ENCODE results near the gene KCNK1.

KCNK1 gene

DNA sequence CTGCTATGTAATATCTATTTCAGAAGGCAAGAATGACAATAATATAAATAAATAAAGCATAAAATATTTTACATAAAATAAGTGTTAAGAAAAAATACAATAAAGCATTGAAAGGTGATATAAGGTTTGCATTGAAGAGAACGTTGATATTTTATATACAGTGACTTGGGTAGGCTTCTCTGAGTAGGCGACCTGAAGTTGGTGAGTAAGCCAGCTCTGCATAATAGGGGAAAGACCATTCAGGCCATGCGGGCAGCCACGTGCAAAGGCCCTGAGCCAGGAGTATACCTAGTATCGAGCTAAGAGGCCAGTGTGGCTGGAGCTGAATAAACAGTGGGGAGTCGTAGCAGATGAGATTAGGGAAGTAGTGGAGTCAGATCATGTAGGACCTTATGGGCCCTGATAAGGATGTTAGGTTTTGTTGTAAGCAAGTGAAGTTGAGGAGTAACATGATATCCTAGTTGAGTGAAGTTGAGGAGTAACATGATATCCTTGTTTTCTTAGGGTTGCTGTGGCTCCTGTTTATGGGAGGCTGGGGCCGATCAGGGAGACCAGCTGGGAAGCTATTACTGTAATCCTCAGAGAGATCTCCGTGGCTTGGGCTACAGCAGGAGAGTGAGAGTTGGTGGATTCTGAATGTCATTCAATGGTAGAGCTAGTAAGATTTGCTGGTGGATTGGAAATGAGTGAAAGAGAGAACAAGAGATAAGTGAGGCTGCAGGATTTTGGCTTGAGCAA, 22.0 kb downstream of the KCNK1 start:
- no peak for DNase-seq (ENCODE audit: low read depth in 1 of 2, low spot score in 1 of 2)

DNA sequence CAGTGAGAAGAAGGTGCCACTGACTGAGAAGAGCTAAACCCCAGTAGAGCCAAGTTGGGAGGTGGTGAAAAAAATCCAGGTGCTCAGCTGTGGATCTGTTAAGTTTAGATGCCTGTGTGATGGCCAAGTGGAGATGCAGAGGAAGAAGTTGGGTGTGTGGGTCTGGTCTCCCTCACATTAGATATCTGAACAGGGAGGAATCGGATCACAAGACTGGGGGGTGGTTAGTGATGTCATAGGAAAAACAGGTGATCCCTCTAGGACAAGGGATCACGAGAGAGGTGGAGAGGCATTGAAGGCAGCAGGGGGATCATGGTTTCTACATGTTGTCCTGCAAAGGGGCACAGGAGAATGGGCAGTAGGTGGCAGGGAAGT, 22.6 kb downstream of the KCNK1 start:
- DNase-seq (ENCODE audit: low read depth in 1 of 2, low spot score in 1 of 2): no peak

DNA sequence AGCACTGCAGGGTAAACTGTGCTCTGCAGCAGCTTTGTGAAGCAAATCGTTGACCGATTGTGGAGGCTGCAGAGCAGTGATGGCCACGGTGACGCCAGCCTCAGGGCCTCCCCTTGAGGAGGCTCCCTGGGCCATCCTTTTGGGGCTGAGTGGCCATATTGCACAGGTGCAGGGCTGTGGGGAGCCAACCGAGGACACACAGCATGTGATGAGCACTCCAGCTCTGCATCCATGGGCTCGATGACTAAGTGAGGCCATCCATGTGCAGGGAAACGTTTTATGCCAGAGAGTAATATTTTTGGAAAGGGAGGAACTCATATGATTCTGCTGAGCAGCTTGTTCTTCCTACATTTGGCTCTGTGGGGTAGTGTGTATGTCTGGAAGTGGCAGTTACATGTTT, 24.6 kb downstream of the KCNK1 start:
- DNase-seq (ENCODE audit: low read depth in 1 of 2, low spot score in 1 of 2): no peak

DNA sequence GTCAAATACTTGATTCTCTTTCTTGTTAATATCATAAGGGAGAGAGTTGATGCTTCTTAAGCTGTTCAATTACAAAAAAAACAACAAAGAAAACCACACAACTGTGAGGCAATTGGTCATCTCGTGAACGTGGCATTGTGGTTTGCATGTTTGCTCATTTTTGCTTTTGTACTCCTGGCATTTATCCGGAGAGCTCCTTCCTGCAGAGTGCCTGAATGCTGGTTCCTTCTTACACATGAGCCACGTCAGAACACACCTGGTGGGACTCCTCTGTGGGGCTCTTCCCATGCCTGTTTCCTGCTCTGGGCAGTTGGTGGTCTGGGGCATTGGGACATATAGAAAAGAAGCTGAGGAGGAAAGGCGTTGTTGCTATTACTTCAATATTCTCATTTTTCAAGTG, 25.7 kb downstream of the KCNK1 start:
- no peak for DNase-seq (ENCODE audit: low read depth in 1 of 2, low spot score in 1 of 2)

DNA sequence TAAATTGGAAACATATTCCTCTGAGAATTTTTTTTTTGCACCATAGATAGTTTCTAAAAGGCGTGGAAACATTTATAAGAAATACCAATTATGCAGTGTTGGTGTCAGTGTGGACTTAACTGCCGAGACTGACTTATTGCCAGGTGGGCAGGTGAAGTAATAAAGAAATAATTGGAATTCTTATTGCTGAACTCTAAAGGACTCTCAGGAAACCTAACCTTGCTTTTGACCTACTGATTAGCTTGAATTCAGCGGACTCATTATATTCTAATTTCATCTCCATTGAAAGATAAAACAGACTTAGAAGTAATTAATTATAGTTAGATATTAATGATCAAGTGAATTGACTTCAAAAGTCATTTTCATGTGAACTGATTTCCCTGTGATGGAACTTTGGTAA, 26.3 kb downstream of the KCNK1 start:
- no peak for DNase-seq (ENCODE audit: low read depth in 1 of 2, low spot score in 1 of 2)

DNA sequence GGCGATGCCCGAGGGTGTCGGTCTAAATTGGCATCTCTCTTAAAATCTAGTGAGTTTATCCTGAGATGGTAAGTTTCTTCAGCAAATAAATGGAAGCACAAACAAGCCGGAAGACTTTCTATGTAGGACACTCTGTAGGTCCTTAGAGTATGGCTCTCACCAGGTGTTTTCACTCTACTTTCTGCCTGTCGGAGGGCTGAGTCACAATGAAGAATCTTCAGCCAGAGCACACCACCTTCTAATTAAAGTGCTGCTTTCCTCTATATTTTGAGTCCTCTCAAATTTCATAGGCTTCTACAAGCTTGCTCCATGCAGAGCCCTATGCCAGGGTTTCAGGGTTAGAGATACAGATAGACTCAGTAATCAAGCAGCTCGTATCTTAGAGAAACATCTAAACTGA, 27.1 kb downstream of the KCNK1 start:
- no peak for DNase-seq (ENCODE audit: low read depth in 1 of 2, low spot score in 1 of 2)

DNA sequence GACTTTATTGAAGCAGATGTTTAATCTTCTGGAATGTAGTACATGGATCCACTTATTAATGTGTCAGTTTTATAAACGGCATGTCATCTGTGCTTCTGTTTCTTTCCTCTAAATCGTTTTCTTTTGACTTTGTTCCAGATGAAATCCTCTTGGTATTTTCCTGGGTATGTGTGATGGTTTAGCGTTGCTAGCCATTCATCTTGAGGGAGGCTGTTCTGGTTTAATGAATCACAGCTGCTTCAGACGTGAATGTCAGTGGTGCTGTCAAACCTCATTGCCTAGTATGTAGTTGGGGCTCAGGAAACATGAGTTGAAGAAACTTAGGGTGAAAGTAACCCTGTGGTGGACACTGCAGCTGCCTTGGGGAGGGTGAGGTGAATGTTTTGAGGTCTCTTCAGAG, 33.2 kb downstream of the KCNK1 start:
- DNase-seq (ENCODE audit: low read depth in 1 of 2, low spot score in 1 of 2): no peak

DNA sequence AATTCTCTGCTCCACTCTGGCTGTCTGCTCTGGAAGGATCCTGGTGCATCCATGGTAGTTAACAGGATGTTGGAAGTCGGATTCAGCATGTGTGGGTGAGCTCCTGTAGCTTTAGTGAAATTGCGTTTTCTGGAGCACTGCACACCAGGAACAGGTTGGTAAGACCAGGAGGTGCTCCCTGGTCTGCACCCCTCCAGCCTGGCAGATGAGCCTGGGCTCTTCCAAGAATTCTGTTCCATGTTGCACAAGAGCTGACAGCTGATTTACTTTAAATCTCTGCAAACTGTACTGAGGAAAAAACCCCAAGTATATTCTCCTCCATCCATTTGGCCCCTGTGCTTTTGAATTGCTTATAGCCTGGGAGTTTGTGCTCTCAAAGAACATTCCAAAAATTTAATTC, 33.7 kb downstream of the KCNK1 start:
- no peak for DNase-seq (ENCODE audit: low read depth in 1 of 2, low spot score in 1 of 2)

DNA sequence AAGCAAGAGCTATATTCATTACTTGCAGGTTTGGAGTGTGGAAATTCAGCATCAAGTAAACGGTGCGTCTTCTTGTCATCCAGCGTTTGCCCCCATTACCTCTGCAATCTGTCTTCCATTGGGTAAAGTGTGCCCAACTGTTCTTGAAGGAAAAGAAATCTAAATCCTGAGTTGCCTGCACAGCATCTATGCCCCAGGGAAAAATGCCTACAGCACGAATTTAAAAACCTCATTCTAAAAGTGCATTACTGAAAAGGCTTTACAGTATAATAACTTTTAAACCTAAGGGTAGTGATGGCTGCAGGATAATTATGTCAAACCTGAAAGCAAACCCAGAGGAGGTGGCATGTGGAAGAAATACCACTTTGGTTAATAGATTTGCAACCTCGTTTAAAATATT, 37.2 kb downstream of the KCNK1 start:
- DNase-seq (ENCODE audit: low read depth in 1 of 2, low spot score in 1 of 2): no peak

DNA sequence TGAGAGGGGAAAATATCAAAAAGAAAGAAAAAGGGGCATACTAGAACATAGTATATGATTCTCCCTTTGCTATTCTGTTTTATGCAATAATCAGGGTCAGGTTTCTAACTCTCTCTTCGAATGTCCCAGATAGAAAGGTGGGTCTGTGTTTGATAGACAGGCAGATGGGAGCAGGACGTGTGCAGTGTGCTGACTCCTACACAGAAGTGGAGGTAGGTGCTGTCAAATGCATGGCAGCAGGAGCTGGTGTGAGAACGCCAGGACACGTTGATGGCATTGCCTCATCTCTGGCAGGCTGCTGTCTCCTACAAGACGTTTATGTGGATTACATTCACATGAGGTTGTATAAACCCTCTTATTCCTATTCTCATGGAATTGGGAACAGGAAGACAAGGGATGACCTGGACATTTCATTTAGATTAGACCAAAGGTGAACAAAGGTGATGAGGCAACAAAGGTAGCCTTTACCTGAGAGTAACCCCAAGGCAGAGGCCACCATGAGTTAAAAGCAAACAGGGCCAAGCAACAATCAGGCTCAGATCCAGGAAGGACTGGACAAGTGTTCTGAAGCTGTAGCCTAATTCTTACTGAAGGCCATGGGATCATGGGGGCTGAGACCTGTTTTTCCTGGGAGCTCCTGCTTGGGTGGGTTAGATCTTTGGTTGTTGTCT, 37.8 kb downstream of the KCNK1 start:
- DNase-seq (ENCODE audit: low read depth in 1 of 2, low spot score in 1 of 2): no peak

DNA sequence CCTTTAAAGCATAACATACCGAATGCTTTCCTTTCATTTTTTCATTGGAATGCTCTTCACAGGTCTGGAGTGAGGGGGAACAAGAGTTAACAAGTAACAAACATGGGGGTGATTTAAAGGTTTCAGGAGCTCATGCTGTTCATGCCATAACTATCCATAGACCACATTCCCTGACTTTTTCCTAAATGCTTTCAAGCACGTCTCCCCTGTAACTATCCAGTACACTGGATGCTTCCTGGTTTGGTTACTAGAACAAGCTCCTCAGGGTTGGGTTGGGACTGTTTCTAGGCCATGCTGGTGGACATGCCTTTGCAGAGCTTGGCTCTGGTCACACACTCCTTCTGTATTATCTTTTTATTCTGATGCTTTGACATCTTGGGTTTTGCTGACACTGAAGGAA, 38.6 kb downstream of the KCNK1 start:
- DNase-seq (ENCODE audit: low read depth in 1 of 2, low spot score in 1 of 2): no peak

DNA sequence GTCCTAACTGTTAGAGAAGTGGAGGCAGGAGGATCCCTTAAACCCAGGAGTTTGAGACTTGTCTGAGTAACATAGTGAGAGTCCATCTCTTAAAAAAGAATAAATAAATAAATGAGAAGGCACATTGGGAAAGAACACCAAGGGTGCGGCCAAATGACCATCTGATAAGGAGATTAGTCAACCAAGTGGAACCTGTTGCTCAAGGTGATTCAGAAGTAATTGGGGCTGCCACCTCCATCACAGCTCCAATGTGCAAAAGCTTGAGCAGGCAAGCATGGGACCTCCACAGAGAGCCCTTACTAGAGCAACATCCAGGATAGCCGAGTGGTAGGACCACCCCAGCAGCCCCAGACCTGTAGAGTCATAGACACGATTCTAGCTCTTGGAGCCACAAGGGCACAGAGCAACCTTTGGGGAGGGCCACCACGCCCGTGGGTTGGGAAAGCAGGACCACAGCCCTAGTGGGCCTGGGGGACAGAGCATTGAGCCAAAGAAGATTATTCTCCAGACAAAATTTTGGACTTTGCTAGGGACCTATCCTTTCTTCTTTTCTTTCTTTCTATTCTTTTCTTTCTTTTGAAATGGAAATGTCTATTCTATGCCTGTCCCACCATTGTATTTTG, 40.9 kb downstream of the KCNK1 start:
- DNase-seq (ENCODE audit: low read depth in 1 of 2, low spot score in 1 of 2): no peak

DNA sequence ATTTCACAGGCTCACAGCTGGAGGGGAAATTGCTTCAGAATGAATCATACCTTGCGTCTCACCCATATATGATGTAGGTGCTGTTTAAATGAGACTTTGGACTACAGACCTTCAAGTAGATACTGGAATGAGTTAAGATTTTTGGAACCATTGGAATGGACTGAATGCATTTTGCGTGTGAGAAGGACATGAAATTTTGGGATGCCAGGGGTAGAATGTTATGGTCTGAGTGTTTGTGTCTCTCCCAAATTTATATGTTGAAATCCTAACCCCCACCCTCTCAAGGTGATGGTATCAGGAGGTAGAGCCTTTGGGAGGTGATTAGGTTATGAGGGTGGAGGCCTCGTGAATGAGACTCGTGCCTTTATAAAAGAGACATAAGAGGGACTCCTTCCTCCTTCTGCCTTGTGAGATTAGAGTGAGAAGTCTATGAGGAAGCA, 41.4 kb downstream of the KCNK1 start:
- no peak for DNase-seq (ENCODE audit: low read depth in 1 of 2, low spot score in 1 of 2)

DNA sequence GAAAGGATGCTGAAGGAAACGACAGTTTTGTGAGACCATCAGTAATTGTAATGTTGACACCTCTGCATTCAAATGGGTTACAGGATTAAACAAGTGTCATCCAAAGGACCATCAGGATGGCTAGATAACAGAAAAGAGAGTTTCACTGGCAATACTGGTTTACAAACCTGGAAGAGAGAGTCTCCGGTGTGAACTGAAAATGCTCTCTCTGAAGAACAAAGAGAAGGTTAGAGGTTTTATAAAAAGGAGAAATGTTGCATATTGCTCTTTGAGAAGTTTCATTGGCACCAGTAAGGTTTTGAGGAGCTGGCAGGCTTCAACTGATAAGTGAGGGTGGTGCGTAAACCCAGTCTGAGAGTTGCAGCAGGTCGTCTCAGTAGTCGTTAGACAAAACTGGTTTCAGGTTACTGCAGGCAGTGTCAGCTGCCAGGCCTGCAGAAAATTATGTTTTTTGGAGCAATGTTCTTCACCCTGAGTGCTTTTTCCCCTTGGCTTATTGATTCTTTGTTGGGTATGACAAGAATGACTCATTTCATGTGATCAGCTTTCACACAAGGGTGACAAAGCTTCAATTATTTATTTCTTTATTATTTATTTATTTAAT, 42.2 kb downstream of the KCNK1 start:
- no peak for DNase-seq (ENCODE audit: low read depth in 1 of 2, low spot score in 1 of 2)

DNA sequence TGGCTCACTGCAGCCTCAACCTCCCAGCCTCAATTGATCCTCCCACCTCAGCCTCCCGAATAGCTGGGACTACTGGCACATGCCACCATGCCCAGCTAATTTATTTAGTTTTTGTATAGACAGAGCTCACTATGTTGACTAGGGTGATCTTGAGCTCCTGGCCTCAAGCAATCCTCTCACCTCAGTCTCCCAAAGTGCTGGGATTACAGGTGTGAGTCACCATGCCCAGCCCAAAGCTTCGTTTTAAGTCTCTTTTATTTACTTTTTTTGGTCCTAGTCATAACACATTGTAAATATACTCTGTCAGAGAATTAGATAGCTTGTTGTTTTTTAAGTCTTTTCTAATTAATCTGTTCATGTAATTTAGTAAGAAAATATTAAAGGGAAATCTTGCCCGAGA, 42.8 kb downstream of the KCNK1 start:
- no peak for DNase-seq (ENCODE audit: low read depth in 1 of 2, low spot score in 1 of 2)

DNA sequence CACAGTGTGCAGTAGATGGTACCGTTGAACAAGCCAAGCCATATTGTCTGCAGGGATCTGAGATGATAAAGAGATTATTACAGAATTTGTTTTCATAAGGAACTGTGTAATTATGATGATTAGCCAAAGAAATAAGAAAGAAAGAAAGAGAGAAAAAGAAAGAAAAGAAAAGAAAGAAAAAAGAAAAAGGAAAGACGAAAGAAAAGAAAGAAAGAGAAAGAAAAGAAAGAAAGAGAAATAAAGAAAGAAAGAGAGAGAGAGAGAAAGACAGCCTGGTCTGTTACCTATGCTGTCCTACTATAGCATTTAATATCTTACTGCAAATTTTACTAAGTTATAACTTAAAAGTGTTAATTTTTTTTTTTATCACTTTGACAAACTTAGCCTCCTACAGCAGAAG, 43.6 kb downstream of the KCNK1 start:
- no peak for DNase-seq (ENCODE audit: low read depth in 1 of 2, low spot score in 1 of 2)

DNA sequence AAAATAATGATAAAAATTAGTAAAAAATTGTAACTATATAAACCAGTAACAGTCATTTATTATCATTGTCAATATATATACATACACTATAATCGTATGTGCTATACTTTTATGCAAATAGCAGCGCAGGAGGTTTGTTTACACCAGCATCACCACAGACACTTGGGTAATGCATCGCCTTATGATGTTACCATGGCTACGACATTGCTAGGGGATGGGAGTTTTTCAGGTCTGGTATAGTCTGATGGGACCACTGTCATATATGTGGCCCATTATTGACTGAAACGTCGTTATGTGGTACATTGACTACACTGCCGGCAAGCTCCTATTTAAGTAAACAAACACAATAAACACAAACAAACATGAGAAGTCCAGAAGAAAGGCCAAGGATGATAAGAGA, 45.6 kb downstream of the KCNK1 start:
- DNase-seq (ENCODE audit: low read depth in 1 of 2, low spot score in 1 of 2): no peak

DNA sequence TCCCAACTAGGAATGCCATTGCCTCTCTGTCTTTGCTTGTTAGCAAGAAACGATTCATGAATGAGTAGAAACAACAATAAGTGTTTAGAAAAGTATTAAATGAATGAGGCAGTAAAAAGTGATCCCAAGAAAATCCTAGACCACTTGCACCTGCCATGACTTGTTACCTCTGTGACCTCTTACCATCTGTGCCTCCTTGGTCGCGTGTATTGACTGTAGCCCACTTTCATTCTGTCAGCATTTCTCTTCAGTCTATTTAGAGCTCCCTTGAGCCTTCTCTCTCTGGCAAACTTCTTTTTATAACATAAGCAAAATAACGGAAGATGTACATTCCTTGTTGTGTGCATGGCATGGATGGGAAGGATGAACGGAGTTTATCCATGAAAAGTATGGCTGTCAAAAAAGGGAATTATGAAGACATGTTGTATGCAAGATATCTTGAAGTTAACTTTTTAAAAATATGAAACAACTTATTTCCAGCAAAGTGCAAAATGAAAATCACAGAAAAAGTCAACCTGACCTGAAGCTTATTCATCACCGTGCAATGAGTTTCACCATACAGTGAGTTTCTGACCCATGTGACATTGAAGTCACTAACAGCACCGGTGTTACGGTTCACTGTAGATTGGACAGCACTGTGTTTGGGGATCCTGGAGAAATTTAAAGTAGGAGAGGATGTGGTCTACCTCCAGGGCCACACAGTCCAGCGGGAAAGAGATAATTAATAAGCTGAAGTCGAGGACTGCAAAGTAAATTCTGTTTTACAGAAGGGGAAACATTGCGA, 47.7 kb downstream of the KCNK1 start:
- no peak for DNase-seq (ENCODE audit: low read depth in 1 of 2, low spot score in 1 of 2)

DNA sequence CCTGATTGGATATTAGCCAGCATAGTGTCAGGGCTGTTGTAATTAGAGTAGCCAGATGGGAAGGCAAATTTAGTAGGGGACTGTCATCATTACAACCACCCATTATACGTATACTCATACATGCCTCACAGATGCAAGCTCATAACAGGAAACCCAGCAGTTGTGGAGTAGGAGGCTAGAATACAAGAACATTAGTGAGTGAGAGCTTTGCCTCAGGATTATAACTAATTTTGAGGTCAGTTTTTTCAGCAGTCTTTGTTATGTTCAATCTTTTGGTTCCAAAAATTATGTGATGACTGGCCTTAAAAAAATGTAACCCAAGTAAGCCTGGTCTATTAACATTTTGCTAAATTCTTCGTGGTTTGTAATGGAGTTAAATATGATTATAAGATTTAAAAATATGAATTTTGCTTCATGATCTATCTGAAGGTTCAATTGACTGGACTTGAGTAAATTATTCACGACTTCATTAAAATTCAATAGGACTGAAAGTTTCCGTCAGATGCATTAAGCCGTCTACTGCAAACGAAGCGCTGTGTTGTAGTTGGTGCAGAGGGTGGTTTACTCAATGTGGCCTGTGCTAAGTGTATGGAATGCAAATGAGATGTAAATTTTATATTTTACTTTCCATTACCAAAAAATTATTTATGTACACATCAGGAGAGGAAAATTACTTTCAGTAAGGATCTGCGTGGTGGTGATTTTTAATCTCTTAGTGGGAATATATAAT, 48.8 kb downstream of the KCNK1 start:
- no peak for DNase-seq (ENCODE audit: low read depth in 1 of 2, low spot score in 1 of 2)

DNA sequence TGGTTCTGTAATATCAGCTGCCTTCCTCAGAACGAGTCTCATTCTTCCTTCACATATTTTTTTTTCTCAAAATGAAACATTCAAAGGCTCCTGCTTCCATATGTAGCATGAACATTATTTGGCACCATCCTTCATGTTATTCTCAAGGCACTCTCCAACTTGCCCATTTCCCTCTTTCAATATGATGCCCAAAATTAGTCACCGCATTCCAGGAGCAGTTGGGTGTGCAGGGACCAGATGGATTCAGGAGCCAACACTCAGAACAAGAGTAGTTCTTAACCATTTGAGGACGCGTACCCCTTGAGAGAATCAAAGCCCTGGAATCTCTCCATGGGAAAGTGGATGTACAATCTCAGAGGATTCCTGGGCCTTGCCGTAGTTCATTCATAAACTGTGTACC, 50.3 kb downstream of the KCNK1 start:
- DNase-seq (ENCODE audit: low read depth in 1 of 2, low spot score in 1 of 2): no peak

All from activated CD4-positive, alpha-beta T cell treated with anti-CD3 and anti-CD28 coated beads, Interleukin-2, amount 50 U/mL, for 24 hours (primary cell).